ENCODE data around the gene IL2RG.

IL2RG gene

DNA sequence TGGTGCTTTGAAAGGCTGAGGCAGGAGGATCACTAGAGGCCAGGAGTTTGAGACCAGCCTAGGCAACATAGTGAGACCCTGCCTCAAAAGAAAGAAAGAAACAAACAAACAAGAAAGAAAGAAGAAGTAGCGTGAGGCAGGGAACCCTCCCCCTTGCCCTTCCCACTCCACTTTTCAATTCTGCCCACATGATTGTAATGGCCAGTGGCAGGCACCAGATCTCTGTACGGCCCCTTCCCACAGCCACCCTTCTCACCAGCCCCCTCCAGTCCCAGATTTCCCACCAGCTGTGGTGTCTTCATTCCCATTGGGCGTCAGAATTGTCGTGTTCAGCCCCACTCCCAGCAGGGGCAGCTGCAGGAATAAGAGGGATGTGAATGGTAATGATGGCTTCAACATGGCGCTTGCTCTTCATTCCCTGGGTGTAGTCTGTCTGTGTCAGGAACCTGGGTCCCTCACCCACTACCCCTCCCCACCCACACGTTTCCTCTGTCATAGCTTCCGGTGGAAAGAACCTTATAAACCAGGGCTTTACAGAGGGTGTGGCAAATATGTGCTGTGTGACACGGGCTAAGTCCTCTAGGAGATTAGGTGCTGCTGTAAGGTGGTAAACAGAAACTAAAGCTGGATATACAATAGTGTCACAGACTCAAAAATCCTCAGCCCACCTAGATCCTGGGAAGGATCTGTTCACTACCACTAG lies at the start of gene IL2RG:
IL2RG (minus strand) TSS at position 437 of the 703 bp plus-strand sequence; CDS start at position 399, 38 bp downstream.
- no peak for DNase-seq

DNA sequence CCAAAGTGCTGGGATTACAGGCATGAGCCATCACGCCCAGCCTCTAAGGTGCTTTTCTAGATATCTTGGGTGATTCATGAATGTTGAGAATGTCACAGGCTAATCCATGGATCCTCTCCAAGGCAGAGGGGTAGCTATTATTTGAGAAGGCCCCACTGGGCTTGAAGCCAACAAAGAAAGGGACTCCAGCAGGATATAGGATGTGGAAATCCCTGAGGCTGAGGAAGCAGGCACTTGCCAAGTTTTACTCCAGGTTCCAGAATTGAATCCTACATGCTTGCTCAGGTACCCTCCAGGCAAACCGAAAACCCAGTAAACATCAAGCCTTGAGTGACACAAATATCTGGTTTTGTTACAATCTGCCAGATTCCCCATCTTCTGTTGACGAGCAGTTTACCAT lies 49.1 kb upstream of the IL2RG start:
- no peak for DNase-seq

DNA sequence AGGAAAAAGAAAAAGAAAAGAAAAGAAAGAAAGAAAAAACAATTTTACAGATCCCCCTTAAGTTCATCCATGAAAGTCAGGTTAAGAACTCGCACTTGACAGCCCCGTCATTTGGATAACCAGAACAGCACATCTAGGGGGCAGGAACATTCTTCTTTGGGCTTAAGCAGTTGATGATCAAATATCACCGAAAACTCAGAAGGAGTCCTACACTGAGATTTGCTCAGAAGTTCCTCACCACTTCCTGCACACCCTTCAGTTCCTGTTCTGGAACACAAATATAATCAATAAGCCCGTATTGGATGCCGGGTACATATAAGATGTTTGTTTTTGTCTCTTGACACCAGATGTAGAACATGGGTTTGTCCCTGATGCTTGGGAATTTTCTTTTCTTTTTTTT lies 48.0 kb upstream of the IL2RG start:
- DNase-seq = no peak

DNA sequence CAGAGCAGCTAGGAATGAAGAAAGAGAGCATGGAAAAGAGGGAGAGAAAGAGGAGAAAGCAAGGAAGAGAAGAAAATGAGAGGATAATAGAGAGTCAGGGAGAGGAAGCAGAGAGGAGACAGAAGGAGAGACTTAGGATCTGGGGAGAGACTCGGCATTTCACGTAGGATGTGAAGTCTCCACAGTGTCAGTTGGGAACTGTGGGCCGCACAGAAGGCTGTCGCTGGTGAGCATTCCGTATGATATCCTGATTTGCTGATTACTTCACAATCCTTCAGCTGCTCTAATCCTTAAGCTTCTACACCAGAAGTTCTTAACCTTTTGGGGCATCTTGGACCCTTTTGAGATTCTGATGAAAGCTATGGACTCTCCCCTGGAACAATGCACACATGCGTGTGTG lies 47.2 kb upstream of the IL2RG start:
- no peak for DNase-seq

DNA sequence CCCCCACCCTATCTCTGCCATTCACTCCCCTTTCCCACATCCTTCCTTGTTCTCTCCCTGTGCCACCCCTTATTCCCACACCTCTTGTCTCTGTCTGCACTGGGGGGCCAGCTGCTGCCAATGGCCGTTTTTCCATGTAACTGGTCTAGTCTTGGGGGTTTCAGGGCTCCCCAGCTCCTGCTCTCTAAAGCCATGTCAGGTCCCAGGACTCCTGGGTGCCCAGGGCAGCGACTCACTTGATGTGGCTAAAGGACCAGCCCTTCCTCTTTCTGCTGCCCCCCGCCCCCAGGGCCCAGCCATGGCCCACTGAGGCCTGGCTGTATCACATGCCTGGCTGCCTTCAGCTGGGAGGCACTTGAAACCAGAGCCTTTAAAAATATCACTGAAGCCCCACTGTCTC lies 43.3 kb upstream of the IL2RG start:
- no peak for DNase-seq

DNA sequence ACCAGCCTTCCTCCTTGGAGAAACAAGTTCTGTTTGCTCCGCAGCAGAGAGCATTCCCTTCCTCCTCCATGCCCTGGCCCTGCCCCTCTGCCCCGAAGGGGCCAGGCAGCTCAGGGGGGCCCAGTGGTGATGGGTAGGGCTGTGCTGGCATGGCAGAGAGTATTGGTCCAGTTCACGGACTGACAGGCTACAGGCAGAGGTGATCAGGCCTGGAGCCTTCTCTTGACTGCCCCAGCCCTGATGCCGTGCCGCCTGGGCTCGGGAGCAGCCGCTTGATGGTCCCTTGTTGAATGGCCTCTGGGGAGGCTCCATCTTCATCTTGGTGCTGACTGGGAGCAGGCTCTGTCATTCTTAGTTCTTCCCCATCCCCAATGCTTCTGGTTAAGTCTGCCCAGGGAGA lies 42.8 kb upstream of the IL2RG start:
- DNase-seq = no peak

DNA sequence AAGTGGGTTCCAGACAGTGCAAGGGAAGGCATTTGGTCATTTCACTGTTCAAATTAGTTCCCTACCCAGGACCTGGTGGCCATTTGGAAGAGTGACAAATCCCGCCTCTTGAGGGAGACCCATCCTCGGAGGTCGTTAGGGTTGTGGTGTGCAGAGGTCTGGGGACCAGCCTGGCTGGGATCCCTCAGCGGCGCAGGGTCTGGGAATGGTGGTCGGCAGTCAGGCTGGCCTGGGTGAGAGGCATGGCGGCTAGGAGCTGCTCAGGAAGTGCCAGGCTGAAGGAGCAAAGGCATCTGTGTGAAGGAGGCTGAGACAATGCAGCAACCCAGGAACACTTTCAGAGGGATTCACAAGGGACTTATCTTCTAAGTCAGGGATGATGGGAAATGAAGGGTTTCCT lies 40.0 kb upstream of the IL2RG start:
- no peak for DNase-seq

DNA sequence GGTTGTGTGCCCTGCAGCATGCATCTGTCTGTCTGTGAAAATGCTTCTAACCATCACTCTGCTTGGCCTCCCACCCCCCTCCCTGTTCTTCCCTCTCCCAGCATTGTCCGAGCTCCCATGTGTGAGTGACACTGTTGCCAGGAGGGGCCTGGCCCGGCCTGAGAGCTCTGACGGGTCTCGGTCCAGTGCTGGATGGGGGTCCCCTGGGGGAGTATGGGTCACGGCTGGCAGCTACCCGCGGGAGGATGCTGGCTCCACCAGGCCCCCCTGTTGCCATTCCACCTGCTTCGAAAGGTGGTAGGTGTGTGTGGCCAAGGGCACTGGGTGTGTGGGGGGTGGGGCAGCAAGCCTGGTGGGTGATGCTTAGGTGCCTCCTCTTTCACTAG lies 36.9 kb upstream of the IL2RG start:
- DNase-seq = no peak

DNA sequence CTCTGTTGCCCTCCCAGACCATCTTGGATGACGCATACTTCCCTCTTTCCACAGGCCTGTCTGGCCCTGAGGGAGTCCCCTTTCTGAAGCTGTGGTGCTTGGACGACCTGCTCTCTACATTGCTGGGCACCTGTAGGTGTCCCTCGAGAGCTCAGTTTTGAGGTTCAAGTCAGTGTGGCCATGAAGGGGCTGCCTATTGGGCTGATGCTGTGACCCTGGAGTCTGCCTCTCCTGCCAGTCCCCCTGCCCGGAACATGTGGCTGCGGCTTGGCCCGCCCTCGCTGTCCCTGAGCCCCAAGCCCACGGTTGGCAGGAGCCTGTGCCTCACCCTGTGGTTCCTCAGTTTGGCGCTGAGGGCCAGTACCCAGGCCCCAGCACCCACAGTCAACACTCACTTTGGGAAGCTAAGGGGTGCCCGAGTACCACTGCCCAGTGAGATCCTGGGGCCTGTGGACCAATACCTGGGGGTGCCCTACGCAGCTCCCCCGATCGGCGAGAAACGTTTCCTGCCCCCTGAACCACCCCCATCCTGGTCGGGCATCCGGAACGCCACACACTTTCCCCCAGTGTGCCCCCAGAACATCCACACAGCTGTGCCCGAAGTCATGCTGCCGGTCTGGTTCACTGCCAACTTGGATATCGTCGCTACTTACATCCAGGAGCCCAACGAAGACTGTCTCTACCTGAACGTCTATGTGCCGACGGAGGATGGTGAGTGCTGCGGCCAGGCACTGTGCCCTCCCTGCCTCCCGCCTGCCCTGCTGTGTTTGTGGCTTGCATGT lies 36.3 kb upstream of the IL2RG start:
- no peak for DNase-seq

DNA sequence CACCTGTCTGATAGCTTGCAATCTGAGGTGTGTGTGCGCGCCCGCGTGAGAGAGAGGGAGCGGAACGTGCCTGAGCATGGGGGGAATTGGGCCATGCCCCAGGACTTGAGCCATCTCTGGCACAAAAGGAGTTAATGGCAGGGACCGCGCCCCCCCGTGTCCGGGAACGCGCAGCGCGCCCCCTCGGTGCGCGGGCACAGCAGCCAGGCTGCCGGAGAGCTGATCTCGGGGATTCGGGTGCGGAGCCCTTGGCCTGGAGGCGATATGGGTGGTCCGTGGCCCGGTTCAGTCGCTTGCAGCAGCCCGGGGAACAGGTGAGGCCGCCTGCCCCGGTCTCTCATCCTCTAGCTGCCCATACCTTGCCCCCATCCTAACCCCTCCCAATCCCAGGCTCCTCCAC lies 33.3 kb upstream of the IL2RG start, which contains the start of gene NLGN3:
NLGN3 (plus strand) TSS at position 191 of the 400 bp plus-strand sequence. CDS start 2,909 bp downstream, outside the sequence.
- no peak for DNase-seq

DNA sequence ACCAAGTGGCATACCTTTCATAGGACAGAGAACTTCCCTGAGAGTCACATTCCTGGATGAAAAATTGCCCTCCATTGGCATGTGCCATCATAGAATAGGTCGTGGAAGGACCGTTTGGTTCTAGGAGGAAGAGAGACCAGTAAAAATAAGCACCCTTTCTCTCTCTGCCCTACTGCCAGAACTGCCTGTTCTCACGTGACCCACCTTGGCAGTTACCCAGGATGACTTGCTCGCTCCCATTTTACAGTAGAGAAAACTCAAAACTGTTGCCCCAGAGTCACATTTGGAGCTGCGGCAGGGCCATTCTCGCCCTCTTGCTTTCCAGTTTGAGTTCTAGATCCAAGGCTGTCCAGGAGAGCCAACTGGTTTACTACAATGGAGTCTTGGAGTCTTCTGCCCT lies 32.1 kb upstream of the IL2RG start:
- no peak for DNase-seq

DNA sequence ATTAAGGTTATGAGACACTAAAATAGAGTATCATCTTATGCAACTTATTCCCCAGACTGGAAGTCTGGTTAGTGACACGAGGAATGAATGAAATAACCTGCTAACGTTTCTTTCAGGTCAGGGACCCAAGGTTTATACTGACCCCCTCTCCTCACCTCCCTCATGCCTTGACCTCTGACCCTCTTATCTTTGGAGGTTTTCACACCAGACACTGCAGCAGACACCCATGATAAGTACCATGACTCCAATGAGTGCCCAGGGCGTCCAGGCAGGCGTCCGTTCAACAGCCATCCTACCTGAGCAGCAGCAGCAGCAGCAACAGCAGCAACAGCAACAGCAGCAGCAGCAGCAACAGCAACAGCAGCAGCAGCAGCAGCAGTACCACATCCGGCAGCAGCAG lies 29.1 kb upstream of the IL2RG start:
- DNase-seq = no peak

DNA sequence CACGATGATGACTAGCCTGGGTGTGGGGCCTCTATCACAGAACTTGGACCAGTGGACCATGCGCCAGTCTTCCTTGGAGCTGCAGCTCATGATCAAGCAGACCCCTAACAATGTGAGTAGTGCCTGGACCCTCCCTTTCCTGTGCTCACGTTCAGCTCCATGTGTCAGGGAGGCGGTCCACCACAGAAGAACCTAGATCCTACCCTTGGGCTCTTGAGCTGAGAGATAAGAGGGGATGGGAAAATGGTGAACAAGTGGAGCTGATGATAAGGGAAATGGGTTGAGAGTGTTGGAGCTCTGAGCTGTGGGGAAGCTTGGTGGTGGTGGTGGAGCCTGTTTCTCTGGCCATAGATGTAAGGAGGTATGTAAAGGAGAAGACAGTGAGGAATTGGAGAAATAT lies 20.1 kb upstream of the IL2RG start:
- DNase-seq = no peak

DNA sequence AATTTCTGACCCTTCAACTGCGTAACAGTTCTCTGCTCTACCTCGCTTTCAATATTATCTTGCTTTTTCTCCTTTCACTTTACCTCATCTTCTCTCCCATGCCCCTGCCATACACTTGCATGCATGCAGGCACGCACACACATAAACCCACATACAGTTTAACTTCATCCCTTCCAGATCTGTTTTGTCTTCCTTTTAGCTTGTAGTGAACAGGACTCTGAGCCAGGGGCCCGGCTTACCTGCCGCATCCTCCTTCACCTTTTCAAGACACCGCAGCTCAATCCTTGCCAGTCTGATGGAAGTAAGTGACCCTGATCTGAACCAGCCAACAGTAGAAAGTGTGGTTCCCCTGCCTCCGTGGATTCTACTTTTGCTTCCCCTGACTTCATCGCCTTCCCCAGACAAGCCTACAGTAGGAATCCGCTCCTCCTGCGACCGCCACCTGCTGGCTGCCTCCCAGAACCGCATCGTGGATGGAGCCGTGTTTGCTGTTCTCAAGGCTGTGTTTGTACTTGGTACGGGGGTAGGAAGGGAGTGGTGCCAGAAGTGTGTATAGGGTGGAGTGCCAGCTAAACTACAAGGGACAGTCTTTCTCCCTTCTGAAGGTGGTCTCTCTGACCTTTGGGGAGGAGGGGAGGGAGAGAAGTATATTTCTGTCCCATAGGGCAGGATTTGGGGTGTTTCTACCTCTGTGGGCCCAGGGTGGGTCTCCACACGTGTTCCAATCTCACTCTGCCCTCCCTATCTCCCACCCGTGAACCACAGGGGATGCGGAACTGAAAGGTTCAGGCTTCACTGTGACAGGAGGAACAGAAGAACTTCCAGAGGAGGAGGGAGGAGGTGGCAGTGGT lies 17.8 kb upstream of the IL2RG start:
- peak; percentile 21 for DNase-seq

DNA sequence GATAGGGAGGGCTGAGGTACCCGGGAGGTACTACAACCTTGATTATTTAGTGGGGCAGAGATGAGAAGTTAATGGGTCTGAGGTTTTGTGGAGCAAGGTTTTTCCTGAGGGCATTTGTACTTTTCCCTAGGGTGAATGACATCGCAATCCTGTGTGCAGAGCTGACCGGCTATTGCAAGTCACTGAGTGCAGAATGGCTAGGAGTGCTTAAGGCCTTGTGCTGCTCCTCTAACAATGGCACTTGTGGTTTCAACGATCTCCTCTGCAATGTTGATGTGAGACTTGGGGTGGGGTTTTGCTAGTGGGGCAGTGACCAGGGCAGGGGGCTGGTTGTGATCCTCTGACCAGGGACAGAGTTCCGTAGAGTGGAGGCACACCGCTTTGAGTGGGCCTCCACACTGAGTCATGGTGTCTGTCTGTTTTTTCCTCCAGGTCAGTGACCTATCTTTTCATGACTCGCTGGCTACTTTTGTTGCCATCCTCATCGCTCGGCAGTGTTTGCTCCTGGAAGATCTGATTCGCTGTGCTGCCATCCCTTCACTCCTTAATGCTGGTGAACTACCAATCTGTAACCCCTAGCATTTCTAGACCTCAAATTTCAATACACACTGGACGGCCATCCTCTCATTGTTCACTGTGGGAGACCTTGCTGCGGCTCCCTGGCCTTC lies 16.9 kb upstream of the IL2RG start:
- no peak for DNase-seq

DNA sequence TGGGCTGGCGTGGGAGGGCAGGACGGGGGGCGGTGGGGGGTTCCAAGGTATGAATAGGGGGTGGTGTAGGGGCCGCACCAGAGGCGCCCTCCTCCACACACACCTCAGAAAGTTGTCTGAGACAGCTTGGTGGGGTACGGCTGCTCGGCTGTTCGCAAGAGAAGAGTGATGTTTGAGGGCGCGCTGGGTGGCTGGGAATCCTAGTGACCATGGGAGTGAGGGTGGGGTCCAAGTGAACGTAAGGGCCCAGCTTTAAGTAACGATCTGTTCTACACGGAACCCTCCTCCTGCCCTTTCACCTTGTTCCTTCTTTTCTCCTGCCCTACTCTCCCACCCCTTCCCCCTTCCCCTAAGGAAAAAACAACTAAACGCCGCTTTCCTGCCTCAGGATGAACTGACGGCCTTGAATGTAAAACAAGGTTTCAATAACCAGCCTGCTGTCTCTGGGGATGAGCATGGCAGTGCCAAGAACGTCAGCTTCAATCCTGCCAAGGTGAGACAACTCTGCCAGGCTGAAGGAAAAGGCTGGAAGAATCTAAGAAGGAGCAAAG lies 7.7 kb upstream of the IL2RG start:
- no peak for DNase-seq

DNA sequence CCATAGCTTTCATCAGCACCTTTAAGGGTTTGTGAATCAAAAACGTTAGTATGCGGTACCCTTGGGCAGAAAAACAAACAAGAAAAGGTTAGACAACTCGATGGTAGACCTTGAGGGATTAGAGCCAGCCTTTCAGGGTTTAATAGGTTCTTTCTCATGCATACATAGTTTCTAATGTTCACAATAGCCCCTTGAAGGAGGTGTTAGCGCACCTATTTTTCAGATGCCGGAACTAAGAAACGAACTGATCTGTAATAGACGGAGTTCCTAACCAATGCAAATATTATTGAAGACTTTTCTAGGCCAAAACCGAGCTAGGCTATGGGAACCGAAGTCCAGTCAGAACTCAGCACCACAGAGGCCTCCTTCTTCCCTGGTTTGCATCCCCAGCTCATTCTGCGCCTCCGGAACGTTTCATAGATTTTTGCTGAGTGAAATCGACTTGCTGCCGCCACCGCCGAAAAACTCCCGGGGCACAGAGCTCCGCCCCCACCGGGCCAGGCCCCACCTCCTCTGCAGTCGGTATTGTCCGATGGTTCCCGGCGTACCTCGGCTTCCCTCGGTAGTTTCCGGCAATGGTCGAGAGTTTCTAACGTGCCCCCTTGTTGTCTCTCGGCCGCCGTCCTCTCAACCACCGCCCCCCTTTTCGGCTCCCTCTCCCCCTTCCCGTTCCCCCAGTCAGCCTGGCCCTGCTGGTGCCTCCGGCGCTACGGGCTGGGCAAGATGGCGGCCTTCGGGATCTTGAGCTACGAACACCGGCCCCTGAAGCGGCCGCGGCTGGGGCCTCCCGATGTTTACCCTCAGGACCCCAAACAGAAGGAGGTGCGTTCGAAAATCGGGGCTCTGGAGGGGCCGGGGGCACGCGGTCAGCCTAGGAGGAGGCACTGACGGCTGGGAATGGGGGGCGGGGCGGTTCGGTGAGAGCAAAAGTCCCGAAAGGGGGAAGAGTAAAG lies 6.9 kb upstream of the IL2RG start, which contains the start of gene MED12:
MED12 (plus strand) TSS at position 565 of the 953 bp plus-strand sequence; CDS start at position 724, 159 bp downstream.
- DNase-seq = peak; percentile 56

DNA sequence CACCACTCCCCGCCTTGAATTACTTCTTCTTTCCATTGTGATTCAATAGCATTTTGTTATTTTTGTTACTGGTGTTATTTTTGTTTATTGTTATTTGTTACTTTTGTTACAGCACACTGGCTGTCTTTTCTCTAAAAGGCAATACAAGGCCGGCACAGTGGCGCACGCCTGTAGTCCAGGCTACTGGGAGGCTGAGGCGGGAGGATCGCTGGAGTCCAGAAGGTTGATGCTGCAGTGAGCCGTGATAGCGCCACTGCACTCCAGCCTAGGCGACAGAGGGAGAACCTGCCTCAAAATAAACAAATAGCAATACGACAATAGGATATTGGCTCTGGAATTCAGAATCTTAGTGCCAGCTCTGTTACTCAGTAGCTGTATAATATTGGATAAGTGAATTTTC lies 6.0 kb upstream of the IL2RG start:
- DNase-seq = no peak

DNA sequence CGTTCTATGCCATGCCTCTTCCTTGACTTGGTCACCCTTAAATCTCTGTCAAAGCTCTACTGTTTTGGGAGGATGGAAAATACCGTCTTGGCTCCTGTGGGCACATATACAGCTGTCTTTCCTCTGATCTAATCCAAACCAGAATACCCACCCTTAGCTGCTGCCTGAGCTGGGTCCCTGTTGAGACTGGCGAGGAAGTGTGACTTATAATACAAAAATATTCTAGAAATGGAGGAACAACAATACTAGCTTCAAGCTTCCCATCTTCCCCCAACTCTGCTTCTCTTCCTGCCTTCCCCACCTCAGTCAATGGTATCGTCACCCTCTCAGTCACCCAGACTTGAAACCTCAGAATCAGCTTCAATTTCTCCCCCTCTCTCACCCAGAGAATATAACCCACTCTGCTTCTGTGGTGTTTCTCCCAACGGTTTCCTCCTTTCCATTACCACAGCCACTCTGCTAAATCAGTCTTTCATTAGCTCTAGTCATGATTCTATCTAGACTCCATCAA lies 599 bp upstream of the IL2RG start:
- DNase-seq = no peak

DNA sequence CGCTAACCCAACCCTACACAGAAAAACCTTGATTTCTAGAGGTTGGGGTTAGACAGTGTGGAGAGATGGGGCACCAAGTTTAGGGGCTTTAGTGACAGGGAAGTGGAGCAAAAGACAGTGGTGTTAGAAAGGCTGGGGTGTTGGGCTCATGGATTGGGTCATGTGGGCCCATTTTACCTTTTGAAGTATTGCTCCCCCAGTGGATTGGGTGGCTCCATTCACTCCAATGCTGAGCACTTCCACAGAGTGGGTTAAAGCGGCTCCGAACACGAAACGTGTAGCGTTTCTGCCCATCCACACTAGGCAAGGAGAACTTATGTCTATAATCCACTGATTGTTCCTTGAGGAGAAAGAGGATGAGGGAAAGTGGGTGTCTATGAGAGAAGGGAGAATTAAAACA lies 2.3 kb downstream of the IL2RG start:
- DNase-seq = no peak

DNA sequence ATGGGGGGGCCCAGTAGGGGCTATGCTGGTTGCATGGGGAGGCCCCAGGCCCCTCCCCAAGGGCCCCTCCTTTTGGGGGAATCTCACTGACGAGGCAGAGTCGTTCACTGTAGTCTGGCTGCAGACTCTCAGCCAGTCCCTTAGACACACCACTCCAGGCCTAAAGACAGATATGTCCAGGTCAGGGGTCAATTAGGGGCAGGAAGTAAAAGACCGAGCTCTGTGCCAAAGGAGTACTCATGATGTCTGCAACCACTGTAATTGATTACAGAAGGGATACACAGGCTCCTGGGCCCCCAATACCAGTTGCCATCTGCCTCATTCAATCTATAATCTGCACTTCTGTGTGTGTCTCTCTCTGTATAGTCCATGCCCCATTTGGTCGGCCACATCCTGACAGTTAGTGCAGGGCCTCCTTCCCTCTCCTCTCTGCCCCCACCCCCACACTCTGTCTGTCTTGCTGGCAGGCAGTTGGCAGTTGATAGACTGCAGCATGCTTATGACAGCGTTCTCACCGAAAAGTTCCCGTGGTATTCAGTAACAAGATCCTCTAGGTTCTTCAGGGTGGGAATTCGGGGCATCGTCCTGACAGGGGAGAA lies 3.5 kb downstream of the IL2RG start:
- no peak for DNase-seq

Measured in NCI-H748 treated with DMSO at 0.1 percent for 48 hours (cell line).